Endothelial cell of umbilical vein (primary cell): Measurements from ENCODE around the gene ATP1A3. TPM values are rescaled to one million over a fixed set of nuclear protein-coding genes. Genes with fewer than 3 reads are reported as not detected.

ENCODE experiments used
- BruUV-seq: library from RNA; stranded (reverse); fragments of 400-500 nt; replicated peaks from 2 replicates; lab custom pipeline; 2021; lab: Mats Ljungman, UMichigan
- CTCF ChIA-PET: fragments of 300-600, 350-600 bp; sonication (Branson Sonifier 250); formaldehyde crosslinking; loops from one replicate; lab custom pipeline; 2021; ENCODE audit warnings: antibody characterized with exemption, inconsistent platforms; lab: Charles Lee
- POLR2A ChIA-PET: fragments of 300-600, 350-600 bp; sonication (Branson Sonifier 250); formaldehyde crosslinking; loops from one replicate; lab custom pipeline; 2021; ENCODE audit warnings: antibody characterized with exemption, inconsistent platforms; lab: Charles Lee
- DNase-seq: peaks from one replicate; pipeline ENCODE4 v3.0.0-alpha.2; 2011; ENCODE audit warnings: low read depth, low spot score
- FAIRE-seq: peaks from 2 replicates; lab custom pipeline; 2011; peaks lifted over from hg19 to GRCh38; lab: Jason Lieb, UNC
- H2AFZ ChIP-seq: 2 replicates; pipeline ENCODE4 v1.6.0; 2012; ENCODE audit warnings: low read depth, low read length, control low read depth, inconsistent platforms
- H3K27ac ChIP-seq: 2 replicates; pipeline ENCODE4 v1.5.1; 2011; ENCODE audit warnings: low read depth, mild to moderate bottlenecking, control low read depth, low read length, moderate library complexity; ENCODE audit not compliant: insufficient read depth
- H3K27me3 ChIP-seq, 2 experiments: 2 replicates each; pipeline versions ENCODE4 v1.6.0 to v1.6.1; 2011; ENCODE audit warnings: low read length in 2 of 2, mixed read lengths in 1 of 2; ENCODE audit not compliant: control insufficient read depth in 2 of 2, insufficient read depth in 2 of 2
- H3K36me3 ChIP-seq, 2 experiments: 2 replicates in 1 of 2; 3 replicates in 1 of 2; pipeline ENCODE4 v1.5.1; 2011; ENCODE audit warnings: low read length in 2 of 2, mild to moderate bottlenecking in 1 of 2, moderate library complexity in 1 of 2; ENCODE audit not compliant: control insufficient read depth in 2 of 2, insufficient read depth in 2 of 2; ENCODE audit errors: extremely low read depth in 1 of 2
- H3K4me1 ChIP-seq: 3 replicates; pipeline ENCODE4 v1.5.1; 2011; ENCODE audit warnings: mild to moderate bottlenecking, low read length; ENCODE audit not compliant: control insufficient read depth, insufficient read depth; ENCODE audit errors: extremely low read depth
- H3K4me2 ChIP-seq: 2 replicates; pipeline ENCODE4 v1.6.1; 2011; ENCODE audit warnings: low read length, control low read depth, mixed read lengths; ENCODE audit not compliant: insufficient read depth
- H3K4me3 ChIP-seq, 3 experiments: fragments of 200-600 bp in 1 of 3; sonication (generic), shearing (Covaris generic) in 1 of 3; replicated peaks in 1 of 3; 2 replicates each; pipeline ENCODE4 v1.5.1; 2011 to 2016; ENCODE audit warnings: control low read depth in 3 of 3, low read length in 3 of 3, mild to moderate bottlenecking in 2 of 3, inconsistent platforms in 1 of 3, low read depth in 1 of 3, moderate library complexity in 1 of 3; ENCODE audit not compliant: insufficient read depth in 1 of 3
- H3K79me2 ChIP-seq: 2 replicates; pipeline ENCODE4 v1.6.0; 2012; ENCODE audit warnings: low read length, inconsistent platforms; ENCODE audit not compliant: control insufficient read depth, insufficient read depth
- H3K9ac ChIP-seq: replicated peaks from 2 replicates; pipeline ENCODE3; 2011; ENCODE audit warnings: low read length, control low read depth; ENCODE audit not compliant: insufficient read depth; ENCODE audit errors: extremely low read depth
- H3K9me1 ChIP-seq: replicated peaks from 3 replicates; pipeline ENCODE4 v1.6.0; 2011; ENCODE audit warnings: mild to moderate bottlenecking, low read length; ENCODE audit not compliant: control insufficient read depth, insufficient read depth; ENCODE audit errors: extremely low read depth
- H3K9me3 ChIP-seq: replicated peaks from 2 replicates; pipeline ENCODE4 v1.5.1; 2012; ENCODE audit warnings: low read length, inconsistent platforms; ENCODE audit not compliant: control insufficient read depth, insufficient read depth
- H4K20me1 ChIP-seq: replicated peaks from 2 replicates; pipeline ENCODE3; 2011; ENCODE audit warnings: mild to moderate bottlenecking, low read length; ENCODE audit not compliant: control insufficient read depth, insufficient read depth; ENCODE audit errors: extremely low read depth
- CTCF ChIP-seq, 2 donors: IDR thresholded peaks; 1 replicate in 1 of 2; 2 replicates in 1 of 2; pipeline ENCODE4 v1.5.1; 2011; ENCODE audit warnings: low read length in 2 of 2, mild to moderate bottlenecking in 2 of 2, moderate library complexity in 2 of 2, control low read depth in 1 of 2, inconsistent platforms in 1 of 2, low read depth in 1 of 2; ENCODE audit not compliant: insufficient read depth in 1 of 2; ENCODE audit errors: extremely low read depth in 1 of 2
- EZH2 ChIP-seq: IDR thresholded peaks from 2 replicates; pipeline ENCODE4 v1.6.1; 2012; ENCODE audit warnings: borderline replicate concordance, low read depth, mild to moderate bottlenecking, moderate library complexity, low read length, inconsistent platforms; ENCODE audit not compliant: severe bottlenecking
- GATA2 ChIP-seq: IDR thresholded peaks from 2 replicates; pipeline ENCODE4 v1.7.0; 2011; ENCODE audit warnings: low read depth, mild to moderate bottlenecking, moderate library complexity, mixed read lengths, low read length; ENCODE audit not compliant: insufficient read length, insufficient read depth
- JUN ChIP-seq: IDR thresholded peaks from 2 replicates; pipeline ENCODE4 v1.6.1; 2011; ENCODE audit warnings: borderline replicate concordance, low read depth; ENCODE audit not compliant: insufficient read length, insufficient read depth
- MYC ChIP-seq: IDR thresholded peaks from one replicate; pipeline ENCODE4 v1.6.1; 2011; ENCODE audit warnings: mild to moderate bottlenecking, low read depth, low read length
- POLR2A ChIP-seq: IDR thresholded peaks from 2 replicates; pipeline ENCODE4 v1.6.1; 2012; ENCODE audit warnings: low read depth, mild to moderate bottlenecking, control low read depth, low read length
- dilution Hi-C: fragments of 300-500 bp; cut with MboI; formaldehyde crosslinking; loops from one replicate; pipeline ENCODE4 v1.15.0; 2019; ENCODE audit warnings: low sequenced_read_pairs; ENCODE audit not compliant: extremely low pct_ligation_motif_present
- intact Hi-C: fragments of 100-400 bp; cut with micrococcal nuclease; formaldehyde crosslinking; loops from one replicate; pipeline ENCODE4 v1.10.0; 2022
- polyA plus RNA-seq, 4 experiments: library from polyadenylated mRNA; depleted of rRNA in 3 of 4; stranded (reverse) in 3 of 4; unstranded in 1 of 4; fragments of >200 nt; gene quantifications; 2 replicates each; pipeline versions ENCODE4 v1.2.1 to v1.2.3, GENCODE V29; 2011 to 2012; ENCODE audit warnings: missing spikeins in 1 of 4
- total RNA-seq: library from RNA; stranded (reverse); gene quantifications from 2 replicates; pipeline ENCODE4 v1.2.3, GENCODE V29; 2021

ATP1A3 gene
- total and polyA plus RNA-seq, 2 donors (not counting 3 experiments of a cell fraction or from before 2014, with no cell fraction given), result 0.40 TPM; not detected in 1

DNA sequence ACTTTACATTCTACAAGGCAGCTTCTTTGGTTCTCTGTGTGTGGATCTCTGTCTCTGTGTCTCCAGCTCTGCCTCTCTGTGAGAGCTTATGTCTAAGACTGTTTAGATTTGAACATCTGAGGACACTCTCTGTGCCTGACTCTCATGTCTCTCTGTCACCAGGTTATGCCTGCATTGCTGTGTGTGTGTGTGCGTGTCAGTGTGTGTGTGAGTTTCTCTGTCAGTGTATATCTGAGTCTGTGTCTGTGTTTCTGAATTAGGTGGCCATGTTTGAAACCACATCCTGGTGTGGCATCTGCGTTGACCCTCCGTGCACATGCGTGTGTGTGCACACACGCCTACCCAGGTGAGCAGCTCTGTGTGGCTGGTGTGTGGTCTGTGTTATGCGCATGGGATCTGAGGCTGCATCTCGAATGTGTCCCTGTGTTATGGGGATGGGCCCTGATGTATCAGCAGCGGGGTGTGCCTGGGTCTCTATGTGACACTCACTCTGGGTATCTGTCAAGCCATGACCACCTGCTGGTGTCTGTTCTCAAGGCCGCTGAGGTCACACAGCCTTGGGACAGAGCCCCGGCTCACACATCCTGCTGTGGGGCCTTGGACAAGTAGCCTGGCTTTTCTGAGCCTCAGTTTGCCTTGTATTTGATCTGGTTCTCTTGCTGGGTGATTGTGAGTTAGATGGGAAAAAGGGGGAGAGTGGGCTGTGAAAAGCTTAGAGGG is 6.7 kb downstream of the ATP1A3 start:
- intact Hi-C loops, result no loop called here
- CTCF ChIA-PET, result interaction anchor here (1.7 kb wide), 1 partner anchor 10 kb away, joined by 5 read pairs; no protein-coding TSS in a partner anchor

More for the DNA sequence above, 6.7 kb downstream of the ATP1A3 start:
- Histone ChIP-seq H3K27ac (no peak overlapping the region), H4K20me1 (no peaks in the 10 kb centered on the region), H3K36me3 (no peaks in the 10 kb centered on the region), H3K9ac (no peak overlapping the region), H3K9me1 (no peaks in the 10 kb centered on the region), H3K27me3 (no peaks in the 10 kb centered on the region), H3K4me2 (no peak overlapping the region), H3K79me2 (no peaks in the 10 kb centered on the region), H3K4me3 (no peak overlapping the region), H3K9me3 (no peaks in the 10 kb centered on the region), H2AFZ (no peak overlapping the region), H3K4me1 (no peaks in the 10 kb centered on the region)
- no peak for TF ChIP-seq JUN
- TF ChIP-seq CTCF (IDR thresholded peaks at IDR 0.05; ENCODE audit: extremely low read depth in 1 of 2, insufficient read depth in 1 of 2, low read depth in 1 of 2, low read length in 2 of 2), result no peak
- TF ChIP-seq POLR2A, result no peak
- no peak for TF ChIP-seq GATA2
- no peak for TF ChIP-seq EZH2
- no peak for TF ChIP-seq MYC
- no TSS peak for BruUV-seq
- no peak for FAIRE-seq
- DNase-seq, result no peak
- POLR2A ChIA-PET, result no interaction called here
- dilution Hi-C loops, result no loop called here
